NCI-H1105 (cell line): ENCODE results near the gene OBSL1.
A peak's percentile ranks its signal among the peaks of the same experiment; 100 is the strongest.

Experiments
- DNase-seq: peaks from one replicate; lab custom pipeline; 2025; lab: John Stamatoyannopoulos, UW

Gene OBSL1

DNA sequence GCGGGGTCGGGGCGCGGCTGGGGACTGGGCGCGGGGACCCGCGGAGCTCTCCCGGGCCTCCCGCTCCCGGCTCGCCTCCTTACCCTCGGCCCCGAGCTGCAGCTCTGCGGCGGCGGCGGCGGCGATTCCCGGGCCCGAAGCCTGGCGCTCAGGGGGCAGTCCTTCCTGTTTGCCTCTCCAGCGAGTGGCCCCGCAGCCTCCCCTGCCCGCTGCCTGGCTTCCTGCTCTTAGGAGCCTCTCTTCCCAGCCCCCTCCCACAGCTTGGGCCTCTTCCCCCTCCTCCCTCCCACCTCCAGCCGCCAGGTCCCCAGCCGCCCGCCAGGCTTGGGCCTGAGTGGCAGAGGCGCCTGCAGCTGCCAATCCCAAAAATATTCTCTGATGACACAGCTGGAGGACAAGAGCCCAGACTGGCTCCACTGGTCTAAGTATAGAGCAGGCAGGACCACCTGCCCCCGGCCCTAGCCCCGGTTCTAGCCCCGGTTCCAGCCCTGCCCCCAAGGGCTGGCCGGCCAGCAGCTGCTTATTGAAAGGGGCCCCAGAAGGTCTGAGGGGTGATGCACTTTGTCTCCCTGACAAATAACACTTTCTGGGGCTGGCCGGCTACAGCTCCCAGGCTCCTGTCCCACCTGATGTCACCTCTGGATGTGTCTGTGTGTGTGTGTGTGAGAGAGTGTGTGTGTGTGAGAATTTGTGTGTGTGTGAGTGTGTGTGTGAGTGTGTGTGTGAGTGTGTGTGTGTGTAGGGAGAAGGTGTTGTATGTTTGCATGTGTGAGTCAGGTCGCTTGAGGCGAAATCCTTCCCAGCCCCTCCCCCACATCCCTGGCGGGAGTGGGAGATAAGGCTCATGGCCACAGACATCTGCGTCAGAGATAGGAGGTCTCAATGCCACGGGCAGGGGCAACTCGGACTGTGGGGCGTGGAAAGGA is at the start of gene OBSL1:
TSS of gene OBSL1 (minus strand) at position 229 of the 926 bp plus-strand sequence. CDS start 307 bp downstream, outside the sequence.
- DNase-seq = peak; percentile 85

- DNase-seq = no peak
Measured at GRCh38 chr2:219620546-219620945, 49.2 kb upstream of the OBSL1 start.

DNA sequence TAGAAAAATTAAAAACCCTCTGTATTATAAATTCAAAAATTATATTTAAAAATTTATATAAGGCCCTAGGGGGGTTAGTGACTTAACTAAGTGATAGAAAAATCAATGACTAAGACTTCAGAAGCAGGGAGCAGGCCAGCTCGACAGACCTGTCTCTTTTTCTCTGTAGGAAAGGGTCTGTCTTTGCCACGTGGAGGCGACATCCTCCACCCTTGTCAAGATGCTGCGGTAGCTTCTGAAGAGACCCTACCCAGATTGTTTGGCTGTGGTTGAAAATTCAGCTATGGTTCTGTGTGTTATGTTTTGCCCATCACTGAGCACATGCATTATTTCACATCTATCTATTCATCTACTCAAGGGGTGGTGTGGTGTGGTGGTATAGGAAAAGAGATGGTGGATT is 47.9 kb upstream of the OBSL1 start:
- DNase-seq = no peak

GRCh38 chr2:219618733-219619122 is 47.4 kb upstream of the OBSL1 start:
- no peak for DNase-seq

DNA sequence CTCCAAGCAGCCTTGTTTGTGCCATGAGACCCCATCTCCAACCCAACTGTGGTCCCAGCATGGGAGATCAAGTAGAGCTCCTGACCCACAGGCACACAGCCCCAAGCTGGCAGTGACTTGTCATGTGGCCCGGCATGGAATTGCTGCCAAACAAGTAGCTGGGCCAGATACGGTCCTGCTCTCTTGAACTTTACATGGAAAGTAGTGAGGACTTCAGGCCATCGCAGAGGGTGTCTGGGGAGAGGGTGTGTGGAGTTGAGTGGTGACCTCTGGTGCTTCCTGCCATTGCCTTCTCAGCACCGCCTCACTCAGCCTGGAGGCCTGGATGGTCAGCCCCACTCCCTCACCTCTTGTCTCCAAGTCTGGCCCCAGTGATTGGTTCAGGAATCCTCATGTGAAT is 45.2 kb upstream of the OBSL1 start:
- DNase-seq = no peak

GRCh38 chr2:219615894-219616293 is 44.6 kb upstream of the OBSL1 start:
- DNase-seq = no peak

DNA sequence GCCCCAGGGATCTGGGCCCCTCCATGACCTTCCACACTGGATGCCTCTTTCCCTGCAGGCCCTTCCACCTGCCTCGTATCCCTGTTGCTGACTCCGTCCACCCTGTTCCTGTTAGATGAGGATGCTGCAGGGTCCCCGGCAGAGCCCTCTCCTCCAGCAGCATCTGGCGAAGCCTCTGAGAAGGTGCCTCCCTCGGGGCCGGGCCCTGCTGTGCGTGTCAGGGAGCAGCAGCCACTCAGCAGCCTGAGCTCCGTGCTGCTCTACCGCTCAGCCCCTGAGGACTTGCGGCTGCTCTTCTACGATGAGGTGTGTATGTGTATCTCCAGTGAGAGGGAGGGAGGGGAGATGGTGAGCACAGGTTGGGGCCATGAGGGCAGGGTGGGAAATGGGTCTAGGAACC is 43.7 kb upstream of the OBSL1 start:
- no peak for DNase-seq

GRCh38 chr2:219614076-219614860 is 42.9 kb upstream of the OBSL1 start:
- DNase-seq = no peak

DNA sequence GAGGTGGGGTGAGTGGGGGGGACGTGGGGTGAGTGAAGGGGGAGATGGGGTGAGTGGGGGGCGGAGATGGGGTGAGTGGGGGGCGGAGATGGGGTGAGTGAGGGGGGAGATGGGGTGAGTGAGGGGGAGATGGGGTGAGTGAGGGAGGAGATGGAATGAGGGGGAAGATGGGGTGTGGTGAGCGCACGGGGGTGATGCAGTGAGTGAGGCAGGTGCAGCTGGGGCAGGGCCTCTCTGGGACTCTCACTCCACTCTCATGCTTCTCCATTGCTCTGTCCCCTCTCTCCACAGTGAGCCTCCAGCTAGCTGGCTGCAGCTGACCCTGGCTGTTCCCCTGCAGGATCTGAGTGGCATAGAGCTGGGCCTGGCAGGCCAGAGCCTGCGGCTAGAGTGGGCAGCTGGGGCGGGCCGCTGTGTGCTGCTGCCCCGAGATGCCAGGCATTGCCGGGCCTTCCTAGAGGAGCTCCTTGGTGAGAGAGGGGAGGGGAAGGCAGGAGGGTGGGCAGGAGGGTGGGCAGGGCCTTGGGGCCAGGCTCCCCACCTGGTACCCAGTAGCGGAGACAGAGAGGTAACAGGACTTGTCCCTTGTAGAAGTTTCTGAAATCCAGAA is 42.2 kb upstream of the OBSL1 start:
- DNase-seq = no peak

DNA sequence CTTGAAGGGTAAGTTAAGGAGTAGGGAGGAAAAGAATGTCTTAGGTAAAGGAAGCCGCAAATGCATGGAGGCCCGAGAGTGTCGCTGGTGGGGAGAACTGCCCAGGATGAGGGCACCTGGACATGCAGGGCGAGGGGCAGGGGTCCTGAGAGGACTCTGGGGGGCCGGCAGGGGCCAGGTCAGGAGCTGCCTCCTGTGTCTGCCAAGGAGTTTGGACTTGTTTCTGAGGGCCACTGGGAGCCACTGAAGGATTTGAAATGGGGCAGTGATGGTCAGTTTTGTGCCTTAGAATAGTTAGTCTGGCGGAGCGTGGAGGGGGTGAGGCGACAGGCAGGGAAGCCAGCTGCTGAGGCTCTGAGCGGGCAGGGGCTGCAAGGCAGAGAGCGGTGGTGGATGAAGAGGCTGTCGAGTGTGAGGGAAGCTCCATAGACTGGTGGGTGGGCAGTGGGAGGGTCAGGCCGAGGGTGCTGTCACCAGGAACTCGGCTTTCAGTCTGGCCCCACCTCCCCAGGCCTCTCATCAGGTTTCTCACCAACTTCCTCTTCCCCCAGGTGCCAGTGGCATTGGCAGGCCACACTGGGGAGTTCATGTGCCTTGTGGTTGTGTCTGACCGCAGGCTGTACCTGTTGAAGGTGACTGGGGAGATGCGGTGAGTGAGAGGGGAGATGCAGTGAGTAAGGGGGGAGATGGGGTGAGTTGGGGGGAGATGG is 41.4 kb upstream of the OBSL1 start:
- no peak for DNase-seq

- no peak for DNase-seq
Measured at GRCh38 chr2:219611866-219612576, 40.7 kb upstream of the OBSL1 start.

DNA sequence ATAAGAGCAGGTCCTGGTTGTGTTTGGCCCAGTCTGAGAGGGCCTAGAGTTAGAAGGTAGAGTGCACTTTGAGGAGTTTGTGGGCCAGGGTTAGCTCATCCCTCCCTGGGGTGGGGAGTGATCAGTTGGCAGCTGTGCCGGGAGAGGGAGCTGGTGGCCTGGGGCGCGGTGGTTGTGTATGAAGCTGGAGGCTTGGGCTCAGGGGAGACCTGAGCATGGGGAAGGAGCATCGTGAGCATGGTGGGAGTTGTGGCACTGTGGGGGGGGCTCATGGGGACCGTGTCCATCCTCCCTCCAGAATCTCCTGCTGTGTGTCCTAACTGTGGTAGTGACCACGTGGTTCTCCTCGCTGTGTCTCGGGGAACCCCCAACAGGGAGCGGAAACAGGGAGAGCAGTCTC is 40.0 kb upstream of the OBSL1 start:
- DNase-seq = no peak

- no peak for DNase-seq
Measured at GRCh38 chr2:219609149-219609750, 37.9 kb upstream of the OBSL1 start.

DNA sequence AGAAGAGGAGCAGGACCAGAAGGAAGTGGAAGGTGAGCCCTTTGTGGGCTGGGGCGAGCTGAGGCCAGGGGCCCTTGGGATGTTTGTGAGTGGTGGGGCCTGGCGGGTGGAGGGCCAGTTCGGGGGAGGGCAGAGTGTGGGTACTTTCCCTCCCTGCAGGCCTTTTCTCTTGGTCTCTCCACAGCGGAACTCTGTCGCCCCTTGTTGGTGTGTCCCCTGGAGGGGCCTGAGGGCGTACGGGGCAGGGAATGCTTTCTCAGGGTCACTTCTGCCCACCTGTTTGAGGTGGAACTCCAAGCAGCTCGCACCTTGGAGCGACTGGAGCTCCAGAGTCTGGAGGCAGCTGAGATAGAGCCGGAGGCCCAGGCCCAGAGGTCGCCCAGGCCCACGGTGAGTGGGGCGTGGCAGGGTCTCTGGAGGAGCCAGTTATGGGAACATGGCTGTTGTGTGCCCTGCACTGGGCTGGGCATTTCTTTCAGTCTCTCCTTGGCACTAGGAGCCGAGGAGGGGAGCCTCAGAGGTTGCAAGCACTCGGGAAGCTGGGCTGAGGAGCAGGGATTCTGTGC is 37.1 kb upstream of the OBSL1 start:
- DNase-seq = no peak

DNA sequence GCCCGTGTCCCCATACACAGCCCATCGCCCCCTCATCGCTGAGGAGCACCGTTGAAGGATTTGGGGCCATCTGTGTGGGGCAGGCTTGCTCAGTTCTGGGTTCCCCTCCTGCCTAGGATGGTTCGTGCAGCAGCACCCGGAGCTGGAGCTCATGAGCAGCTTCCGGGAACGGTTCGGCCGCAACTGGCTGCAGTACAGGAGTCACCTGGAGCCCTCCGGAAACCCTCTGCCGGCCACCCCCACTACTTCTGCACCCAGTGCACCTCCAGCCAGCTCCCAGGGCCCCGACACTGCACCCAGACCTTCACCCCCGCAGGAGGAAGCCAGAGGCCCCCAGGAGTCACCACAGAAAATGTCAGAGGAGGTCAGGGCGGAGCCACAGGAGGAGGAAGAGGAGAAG is 36.6 kb upstream of the OBSL1 start:
- DNase-seq = no peak

DNA sequence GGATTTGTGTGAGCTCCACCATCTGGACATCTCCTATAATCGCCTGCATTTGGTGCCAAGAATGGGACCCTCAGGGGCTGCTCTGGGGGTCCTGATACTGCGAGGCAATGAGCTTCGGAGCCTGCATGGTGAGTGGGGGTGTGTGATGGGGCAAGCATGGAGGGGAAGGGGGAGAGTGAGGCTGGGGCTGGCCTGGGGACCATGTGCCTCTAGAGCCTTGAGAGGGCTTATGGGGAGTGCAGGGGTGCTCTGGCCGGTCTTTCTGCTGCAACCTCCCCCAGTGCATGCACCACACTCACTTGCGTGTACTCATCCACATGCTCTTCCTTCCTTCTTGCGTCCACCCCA is 34.2 kb upstream of the OBSL1 start:
- DNase-seq = no peak

- DNase-seq = no peak
Measured at GRCh38 chr2:219603771-219604170, 32.4 kb upstream of the OBSL1 start.

- DNase-seq = peak; percentile 44
Measured at GRCh38 chr2:219598308-219599078, 27.2 kb upstream of the OBSL1 start.

- peak; percentile 87 for DNase-seq
Measured at GRCh38 chr2:219597552-219598307, 26.4 kb upstream of the OBSL1 start, which contains the start of gene STK11IP. TSS of gene STK11IP (plus strand) at chr2:219597857. CDS start at chr2:219598120, 263 bp downstream.
